Endothelial cell (in vitro differentiated cells): Measurements from ENCODE around the gene MUC12. TPM values are rescaled to one million over a fixed set of nuclear protein-coding genes. Genes with fewer than 3 reads are reported as not detected.
"Not testable (repeated sequence)": the region's sequence is repeated elsewhere in the genome, so short reads cannot be mapped to it uniquely, and the experiment has no call there.

ENCODE experiments used
- DNase-seq: peaks from one replicate; pipeline ENCODE4 v3.0.0; 2021; ENCODE audit warnings: low spot score
- H3K27ac Mint-ChIP-seq: one replicate; pipeline ENCODE4 v1.8.0; 2021; ENCODE audit warnings: mixed read lengths, inconsistent platforms; ENCODE audit not compliant: unreplicated experiment
- H3K27me3 Mint-ChIP-seq: one replicate; pipeline ENCODE4 v1.8.0; 2021; ENCODE audit warnings: mild to moderate bottlenecking, moderate library complexity, mixed read lengths, inconsistent platforms; ENCODE audit not compliant: unreplicated experiment
- H3K36me3 Mint-ChIP-seq: one replicate; pipeline ENCODE4 v1.8.0; 2021; ENCODE audit warnings: mild to moderate bottlenecking, low read depth, mixed read lengths, inconsistent platforms; ENCODE audit not compliant: unreplicated experiment
- H3K4me1 Mint-ChIP-seq: one replicate; pipeline ENCODE4 v1.8.0; 2021; ENCODE audit warnings: mild to moderate bottlenecking, mixed read lengths, inconsistent platforms; ENCODE audit not compliant: unreplicated experiment
- H3K4me3 Mint-ChIP-seq: one replicate; pipeline ENCODE4 v1.8.0; 2021; ENCODE audit warnings: mild to moderate bottlenecking, mixed read lengths, inconsistent platforms; ENCODE audit not compliant: unreplicated experiment
- H3K9me3 Mint-ChIP-seq: one replicate; pipeline ENCODE4 v1.8.0; 2021; ENCODE audit warnings: mixed read lengths, inconsistent platforms; ENCODE audit not compliant: unreplicated experiment
- CTCF ChIP-seq: fragments of 200-600 bp; sonication (generic); IDR thresholded peaks from one replicate; pipeline ENCODE4 v1.5.0; 2021; ENCODE audit warnings: antibody characterized with exemption; ENCODE audit not compliant: unreplicated experiment
- long read RNA-seq: library from polyadenylated mRNA; unstranded; transcript quantifications from one replicate; pipeline ENCODE4 v2.0.0, GENCODE V29; 2020; ENCODE audit not compliant: unreplicated experiment
- total RNA-seq: library from RNA; stranded (reverse); fragmentation: NEBNext Ultra II Directional; extraction: Animal tissue kit (Norgen Biotek cat#: 25700); gene quantifications from one replicate; pipeline ENCODE4 v1.2.1, GENCODE V29; 2021; ENCODE audit not compliant: unreplicated experiment

MUC12 gene
- 1.3 TPM for total RNA-seq
- long read RNA-seq, result 0 reads

GRCh38 chr7:100969066-100969615 lies at the start of gene MUC12:
MUC12 (plus strand) TSS chr7:100969565; CDS start chr7:100969623, 58 bp downstream.
- H3K4me1 Mint-ChIP-seq, result peaks cover 13% of the 10 kb centered on the region
- H3K9me3 Mint-ChIP-seq, result no peaks in the 10 kb centered on the region
- H3K4me3 Mint-ChIP-seq, result no peak within 1 kb of the TSS
- H3K27ac Mint-ChIP-seq, result no peak within 1 kb of the TSS
- H3K36me3 Mint-ChIP-seq, result peaks cover 5% of the 10 kb centered on the region
- no peak for DNase-seq
- peaks cover 26% of the 10 kb centered on the region for H3K27me3 Mint-ChIP-seq
- TF ChIP-seq CTCF, result no peak

GRCh38 chr7:100919779-100920437 lies 49.5 kb upstream of the MUC12 start:
- H3K9me3 Mint-ChIP-seq, H3K27ac Mint-ChIP-seq, H3K4me3 Mint-ChIP-seq: not testable (repeated sequence)

GRCh38 chr7:100921039-100921438 lies 48.3 kb upstream of the MUC12 start:
- no peak for DNase-seq
- H3K4me1 Mint-ChIP-seq, result no peaks in the 10 kb centered on the region
- H3K9me3 Mint-ChIP-seq, result peaks cover 4% of the 10 kb centered on the region
- no peaks in the 10 kb centered on the region for H3K36me3 Mint-ChIP-seq
- peaks cover 2% of the 10 kb centered on the region for H3K27me3 Mint-ChIP-seq
- H3K27ac Mint-ChIP-seq, result no peak overlapping the region
- TF ChIP-seq CTCF, result no peak
- no peak overlapping the region for H3K4me3 Mint-ChIP-seq

More at GRCh38 chr7:100919779-100920437, 49.5 kb upstream of the MUC12 start:
- H3K27me3 Mint-ChIP-seq, H3K4me1 Mint-ChIP-seq, H3K36me3 Mint-ChIP-seq, DNase-seq: not testable (repeated sequence)

- H3K4me1 Mint-ChIP-seq, H3K36me3 Mint-ChIP-seq, DNase-seq, H3K4me3 Mint-ChIP-seq, H3K9me3 Mint-ChIP-seq, H3K27me3 Mint-ChIP-seq, H3K27ac Mint-ChIP-seq: not testable (repeated sequence)
Observed at GRCh38 chr7:100923616-100924015, 45.7 kb upstream of the MUC12 start.

GRCh38 chr7:100929808-100930174 lies 39.6 kb upstream of the MUC12 start:
- no peak overlapping the region for H3K27ac Mint-ChIP-seq

More at GRCh38 chr7:100929808-100930174, 39.6 kb upstream of the MUC12 start:
- peaks cover 6% of the 10 kb centered on the region for H3K27me3 Mint-ChIP-seq
- TF ChIP-seq CTCF, result no peak
- peaks cover 3% of the 10 kb centered on the region for H3K36me3 Mint-ChIP-seq
- H3K9me3 Mint-ChIP-seq, result no peaks in the 10 kb centered on the region
- no peak for DNase-seq
- H3K4me3 Mint-ChIP-seq, result no peak overlapping the region
- no peaks in the 10 kb centered on the region for H3K4me1 Mint-ChIP-seq
